Putamen (tissue), 1 donor: ENCODE results near the gene PALD1.

Experiments
- DNase-seq: peaks from one replicate; pipeline ENCODE4 v3.0.0-alpha.2; 2016; ENCODE audit warnings: low spot score

PALD1 gene

DNA sequence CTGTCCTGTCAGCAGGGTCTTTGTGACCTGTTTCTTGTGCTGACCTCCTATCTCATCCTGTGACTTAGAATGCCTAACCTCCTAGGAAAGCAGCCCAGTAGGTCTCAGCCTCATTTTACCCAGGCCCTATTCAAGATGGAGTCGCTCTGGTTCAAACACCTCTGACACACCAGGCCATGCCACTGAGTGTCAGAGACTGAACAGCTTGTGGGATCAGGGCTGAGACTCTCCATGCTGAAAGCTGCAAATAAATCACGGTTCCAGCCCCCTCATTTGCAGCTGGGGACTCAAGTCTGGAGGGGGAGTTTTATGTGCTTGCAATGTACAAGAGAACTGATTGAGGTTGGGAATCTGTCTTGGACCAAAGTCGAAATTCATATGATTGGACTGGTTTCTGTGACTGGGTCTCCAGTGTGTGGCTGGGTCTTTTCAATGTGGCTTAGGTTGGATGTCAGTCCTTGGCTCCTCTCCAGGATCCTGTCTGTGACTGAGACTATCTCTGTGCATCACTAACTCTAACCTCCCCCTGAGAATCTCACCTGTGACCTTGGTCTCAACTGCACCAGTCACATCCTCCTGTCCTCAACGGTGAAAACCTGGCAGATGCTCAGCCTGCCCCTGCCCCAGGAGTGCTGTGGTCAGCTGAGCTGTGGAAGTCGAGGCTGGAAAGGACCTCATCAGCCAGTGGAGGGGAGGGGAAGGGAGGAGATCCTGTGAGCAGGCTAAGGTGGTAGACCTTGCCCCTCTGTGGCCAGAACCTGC, 112.3 kb downstream of the PALD1 start:
- no peak for DNase-seq

DNA sequence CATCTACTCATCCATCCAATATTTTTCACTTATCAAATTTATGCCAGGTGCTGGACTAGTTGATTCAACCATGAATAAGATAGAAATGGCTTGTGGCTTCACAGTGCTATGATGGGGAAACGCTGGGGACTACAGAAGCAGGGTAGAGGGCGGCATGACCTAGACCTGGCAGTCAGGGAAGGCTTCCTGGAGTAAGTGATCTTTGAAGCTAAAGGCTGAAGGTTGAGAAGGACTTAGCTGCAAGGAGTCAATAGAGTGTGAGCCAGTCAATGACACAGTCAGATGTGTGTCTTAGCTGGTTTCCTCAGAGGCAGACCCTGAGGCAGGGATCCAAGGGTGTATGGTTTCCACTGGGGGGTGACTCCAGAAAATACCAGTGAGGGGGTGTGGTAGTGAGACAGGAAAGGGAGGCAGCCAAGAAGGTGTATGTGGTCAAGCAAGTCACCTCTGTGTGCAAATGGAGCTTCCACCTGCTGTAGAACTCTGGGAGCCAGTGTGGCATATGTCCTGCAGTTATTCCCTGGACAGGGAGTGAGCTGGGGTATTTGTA, 113.7 kb downstream of the PALD1 start:
- no peak for DNase-seq

DNA sequence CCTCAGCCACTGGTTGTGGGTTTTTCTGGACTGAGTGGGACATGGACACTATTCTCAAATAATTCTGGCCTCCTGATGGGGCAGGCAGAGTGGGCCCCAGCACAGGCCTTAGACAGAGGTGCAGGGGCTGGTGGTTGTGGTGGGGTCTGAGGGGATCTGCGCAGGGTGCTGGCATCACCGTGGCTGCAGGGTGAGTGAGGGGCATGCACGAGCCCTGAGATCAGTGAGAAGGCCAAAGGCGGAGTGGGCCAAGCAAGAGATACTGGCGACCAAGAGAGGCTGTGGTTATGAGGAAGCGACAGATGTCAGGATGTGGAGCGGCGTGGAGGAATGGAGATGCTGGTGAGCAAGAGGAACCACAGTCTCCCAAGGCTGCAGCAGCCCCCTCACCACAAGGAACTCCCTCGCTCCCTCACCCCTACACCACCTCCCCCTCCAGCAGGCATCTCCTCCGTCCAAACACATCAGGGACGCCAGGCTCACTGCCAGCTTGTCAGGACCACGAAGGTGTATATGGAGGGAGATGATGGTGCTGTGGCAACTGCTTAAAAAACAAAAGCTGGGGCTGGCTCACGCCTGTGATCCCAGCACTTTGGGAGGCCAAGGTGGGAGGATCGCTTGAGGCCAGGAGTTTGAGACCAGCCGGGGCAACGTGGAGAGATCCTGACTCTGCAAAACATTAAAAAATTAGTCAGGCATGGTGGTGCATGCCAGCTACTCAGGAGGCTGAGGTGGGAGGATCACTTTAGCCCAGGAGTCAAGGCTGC, 114.4 kb downstream of the PALD1 start:
- DNase-seq, result no peak

DNA sequence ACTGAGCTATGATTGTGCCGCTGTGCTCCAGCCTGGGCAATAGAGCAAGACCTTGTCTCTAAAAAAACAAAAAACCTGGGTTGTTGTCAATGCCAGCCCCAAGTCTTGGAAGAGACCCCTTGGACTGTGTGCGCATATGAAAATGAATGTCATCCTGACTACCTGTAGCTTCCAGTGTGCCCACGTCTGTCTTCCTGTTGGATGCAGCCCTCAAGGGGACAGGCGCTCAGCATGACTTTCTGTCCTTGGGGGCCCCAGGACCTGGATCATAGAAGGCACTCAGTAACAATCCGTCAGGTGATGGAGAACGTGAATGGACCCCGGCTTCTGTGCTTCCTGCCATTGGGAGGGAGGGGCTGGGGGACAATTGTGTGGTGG, 114.9 kb downstream of the PALD1 start:
- DNase-seq, result no peak

DNA sequence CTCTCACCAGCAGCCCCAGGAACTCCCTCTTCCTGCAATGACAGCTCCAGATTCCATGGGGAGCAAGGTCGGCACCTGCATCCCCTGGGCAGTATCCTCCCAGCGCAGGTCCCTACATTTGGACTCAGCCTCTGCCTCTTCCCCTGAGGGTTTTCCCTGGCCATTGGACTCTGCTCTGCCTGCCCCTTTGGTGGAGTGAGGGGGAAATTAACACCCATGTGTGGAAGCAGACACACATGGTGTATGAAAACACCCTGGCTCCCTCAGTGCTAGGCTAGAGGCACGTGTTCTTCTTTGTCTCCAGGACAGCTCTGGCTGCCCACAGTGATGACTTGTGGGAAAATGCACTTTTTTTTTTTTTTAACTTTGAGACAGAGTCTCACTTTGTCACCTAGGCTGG, 115.6 kb downstream of the PALD1 start:
- DNase-seq, result no peak

DNA sequence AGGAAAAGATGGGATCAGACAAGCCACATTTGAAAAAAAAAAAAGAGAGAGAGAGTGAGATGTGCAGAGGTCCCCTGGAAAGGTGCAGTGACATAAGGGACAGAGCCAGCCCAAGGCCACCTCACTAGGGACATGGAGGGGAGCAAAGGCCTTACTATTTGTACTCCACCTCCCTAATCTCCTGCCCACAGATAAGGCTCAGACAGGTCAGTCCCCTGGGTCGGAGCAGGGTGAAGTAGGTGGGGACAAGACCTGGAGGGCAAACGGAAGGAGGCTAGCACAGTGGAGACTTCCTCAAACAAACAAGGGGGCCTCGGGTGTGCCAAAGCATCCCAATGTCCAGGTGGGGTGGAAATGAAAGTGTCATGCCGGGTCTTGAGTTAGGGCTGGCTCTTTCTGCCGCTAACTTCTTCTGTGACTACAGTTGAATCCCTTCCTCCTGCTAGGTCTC, 117.0 kb downstream of the PALD1 start:
- DNase-seq, result no peak

DNA sequence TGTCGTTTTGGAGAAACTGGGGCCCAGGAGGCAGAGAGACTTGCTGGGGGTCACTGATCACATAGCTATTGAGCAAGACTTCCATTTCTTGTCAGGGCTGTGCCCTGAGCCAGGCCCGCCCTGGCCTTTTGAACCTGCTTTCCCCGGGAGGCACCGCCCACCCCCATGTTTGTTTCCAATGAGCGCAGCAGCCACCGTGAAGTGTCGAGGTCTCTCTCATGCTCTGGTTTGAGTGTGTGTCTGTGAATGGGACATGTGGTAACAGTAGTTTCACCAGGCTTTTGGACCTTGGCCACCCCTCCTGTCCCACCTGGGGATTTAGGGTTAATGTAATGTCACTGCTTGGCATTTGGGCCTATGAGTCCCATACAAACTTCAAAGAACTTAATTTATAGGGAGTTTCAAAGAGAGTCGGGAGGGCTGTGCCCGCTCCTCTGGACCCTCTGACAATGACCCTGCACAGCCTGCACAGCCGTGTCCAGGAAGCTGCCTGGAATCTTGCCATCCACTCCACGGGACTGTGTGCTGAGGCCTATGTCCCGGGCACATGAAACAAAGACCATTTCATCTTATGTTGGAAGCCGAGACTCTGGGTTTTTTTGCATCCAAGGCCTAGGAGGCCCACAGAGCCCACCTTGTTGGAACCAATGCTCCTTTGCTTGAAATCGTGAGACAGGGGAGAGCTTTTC, 117.7 kb downstream of the PALD1 start:
- DNase-seq, result peak; percentile 35

DNA sequence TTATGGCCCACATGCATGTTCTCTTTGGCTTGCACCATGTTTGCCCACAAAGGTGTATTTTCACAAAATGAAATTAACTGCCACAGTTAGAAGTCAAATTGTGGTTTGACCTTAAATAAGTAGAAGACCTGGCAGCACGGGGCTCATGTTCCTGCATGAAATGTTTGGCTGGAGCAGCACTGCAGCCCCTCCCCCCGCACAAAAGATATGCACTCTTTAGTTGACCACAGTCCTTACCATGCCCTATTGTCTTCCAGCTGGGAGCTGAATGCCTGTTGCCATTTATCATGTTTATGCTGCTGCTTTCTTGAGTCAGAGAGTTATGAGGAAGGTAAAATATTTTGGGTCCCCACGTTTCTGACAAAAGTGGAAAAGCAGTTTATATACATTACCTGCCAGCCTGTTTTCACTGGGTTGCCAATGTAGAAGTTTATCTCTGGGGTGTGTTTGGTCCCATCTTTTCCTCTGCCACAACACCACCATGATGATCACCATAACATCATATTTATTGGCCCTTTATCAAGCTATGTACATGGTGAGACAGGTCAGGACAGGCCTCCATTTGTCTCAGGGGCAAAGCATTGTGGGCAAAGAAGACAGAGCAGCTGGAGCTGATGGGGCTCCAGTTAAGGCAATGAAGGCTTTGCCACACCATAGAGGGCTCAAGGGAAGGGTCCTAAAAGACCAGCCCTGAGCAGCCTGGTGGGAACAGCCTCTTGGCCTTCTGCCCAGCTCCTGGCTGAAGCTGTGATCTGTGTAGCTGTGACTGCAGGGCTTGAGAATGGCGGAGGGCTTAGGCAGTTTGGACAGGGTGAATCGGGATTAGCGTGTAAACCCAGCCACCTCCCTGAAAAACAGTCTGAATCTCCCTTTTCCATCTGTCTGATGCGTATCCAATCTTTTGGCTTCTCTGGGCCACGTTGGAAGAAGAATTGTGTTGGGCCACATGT, 118.6 kb downstream of the PALD1 start:
- DNase-seq, result no peak

DNA sequence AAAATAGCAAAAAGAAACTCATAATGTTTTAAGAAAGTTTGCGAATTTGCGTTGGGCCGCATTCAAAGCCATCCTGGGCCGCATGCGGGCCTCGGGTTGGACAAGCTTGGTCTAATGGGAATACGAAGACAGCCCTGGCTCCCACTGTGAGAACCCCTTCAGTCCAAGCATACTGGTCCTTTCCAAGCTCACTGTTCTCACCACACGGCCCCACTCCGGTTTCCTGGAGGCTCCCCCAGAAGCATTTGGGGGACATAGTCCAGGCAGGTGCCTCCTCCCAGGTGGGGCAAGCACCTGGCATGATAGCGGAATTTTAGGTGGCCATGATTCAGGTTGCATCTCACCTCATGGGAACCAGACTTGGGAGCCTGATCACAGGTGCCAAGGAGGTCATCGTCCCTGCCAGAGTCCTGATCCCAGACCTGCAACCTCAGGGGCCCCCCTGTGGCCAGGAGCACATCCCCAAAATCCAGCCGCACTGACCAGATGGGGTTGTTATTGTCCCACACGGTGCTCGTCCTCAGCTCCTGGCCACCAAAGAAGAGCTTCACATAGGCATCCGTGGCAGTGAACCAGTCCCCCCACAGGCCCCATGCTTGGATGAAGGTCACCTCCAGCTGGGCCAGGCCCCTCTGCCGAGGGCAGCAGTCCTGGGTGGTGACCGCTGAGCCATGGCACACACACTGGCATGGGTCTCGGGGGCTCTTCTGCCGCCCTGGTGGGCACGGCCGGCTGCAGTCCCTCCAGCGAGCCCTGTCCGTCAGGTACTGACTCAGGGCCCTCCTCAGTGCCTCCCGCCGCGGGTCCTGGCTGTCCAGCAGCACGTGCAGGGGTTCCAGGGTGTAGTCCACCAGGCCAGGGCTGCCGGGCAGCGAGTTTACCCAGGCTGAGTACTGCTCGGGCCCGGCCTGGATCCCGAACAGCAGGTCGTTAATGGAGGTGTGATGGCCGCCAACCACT, 119.6 kb downstream of the PALD1 start:
- no peak for DNase-seq

DNA sequence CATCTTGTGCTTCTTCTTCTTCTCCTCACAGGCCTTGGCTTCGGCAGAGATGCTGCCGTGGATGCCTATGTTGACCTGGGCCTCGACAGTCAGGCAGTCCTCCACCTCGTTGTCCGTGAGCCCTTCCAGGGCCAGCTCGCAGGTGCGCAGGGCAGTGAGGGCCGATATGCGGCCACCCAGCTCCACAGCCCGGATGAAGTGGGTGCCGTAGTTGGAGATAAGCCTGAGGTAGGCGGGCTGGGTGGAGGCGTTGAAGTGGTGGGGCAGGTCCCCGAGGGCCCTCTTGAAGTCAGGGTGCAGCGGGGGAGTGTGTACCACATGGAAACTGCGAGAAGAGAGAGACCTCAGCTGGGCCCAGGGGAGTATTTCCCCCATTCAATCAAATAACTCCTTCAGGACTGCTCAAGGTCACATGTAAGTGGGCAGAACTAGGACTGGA, 120.3 kb downstream of the PALD1 start:
- no peak for DNase-seq

DNA sequence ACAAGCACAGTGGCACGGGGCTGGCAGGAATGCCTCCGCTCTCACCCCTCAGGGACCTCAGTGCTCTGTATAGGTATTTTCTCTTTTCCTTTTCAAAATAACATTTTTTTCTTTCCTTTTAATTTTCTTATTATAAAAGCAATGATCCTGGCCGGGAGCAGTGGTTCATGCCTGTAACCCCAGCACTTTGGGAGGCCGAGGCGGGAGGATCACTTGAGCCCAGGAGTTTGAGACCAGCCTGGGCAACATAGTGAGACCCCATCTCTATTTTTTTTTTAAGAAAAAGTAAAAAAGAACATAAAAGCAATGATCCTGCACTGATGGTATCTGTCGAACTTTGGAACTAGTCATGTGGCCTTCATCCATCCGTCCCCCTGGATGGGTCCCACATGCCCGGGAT, 120.8 kb downstream of the PALD1 start:
- DNase-seq, result no peak

DNA sequence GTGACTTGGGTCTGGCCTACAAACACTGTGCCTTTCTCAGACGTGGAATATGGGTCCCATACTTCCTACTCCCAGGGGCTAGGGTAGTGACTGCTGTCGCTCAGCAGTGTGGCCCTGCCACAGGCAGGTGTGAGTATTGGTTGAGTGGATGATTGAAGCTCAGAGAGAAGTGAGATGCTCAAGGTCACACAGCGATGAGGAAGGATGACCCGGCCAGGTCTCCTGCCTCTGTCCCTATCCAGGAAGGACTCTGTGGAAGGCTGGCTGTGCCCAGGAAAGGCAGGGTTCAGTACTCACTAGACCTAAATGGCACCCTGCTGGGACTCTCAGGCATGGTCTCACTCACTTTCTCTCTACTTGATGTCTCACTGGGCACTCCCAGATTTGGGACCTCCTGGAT, 121.2 kb downstream of the PALD1 start:
- no peak for DNase-seq

DNA sequence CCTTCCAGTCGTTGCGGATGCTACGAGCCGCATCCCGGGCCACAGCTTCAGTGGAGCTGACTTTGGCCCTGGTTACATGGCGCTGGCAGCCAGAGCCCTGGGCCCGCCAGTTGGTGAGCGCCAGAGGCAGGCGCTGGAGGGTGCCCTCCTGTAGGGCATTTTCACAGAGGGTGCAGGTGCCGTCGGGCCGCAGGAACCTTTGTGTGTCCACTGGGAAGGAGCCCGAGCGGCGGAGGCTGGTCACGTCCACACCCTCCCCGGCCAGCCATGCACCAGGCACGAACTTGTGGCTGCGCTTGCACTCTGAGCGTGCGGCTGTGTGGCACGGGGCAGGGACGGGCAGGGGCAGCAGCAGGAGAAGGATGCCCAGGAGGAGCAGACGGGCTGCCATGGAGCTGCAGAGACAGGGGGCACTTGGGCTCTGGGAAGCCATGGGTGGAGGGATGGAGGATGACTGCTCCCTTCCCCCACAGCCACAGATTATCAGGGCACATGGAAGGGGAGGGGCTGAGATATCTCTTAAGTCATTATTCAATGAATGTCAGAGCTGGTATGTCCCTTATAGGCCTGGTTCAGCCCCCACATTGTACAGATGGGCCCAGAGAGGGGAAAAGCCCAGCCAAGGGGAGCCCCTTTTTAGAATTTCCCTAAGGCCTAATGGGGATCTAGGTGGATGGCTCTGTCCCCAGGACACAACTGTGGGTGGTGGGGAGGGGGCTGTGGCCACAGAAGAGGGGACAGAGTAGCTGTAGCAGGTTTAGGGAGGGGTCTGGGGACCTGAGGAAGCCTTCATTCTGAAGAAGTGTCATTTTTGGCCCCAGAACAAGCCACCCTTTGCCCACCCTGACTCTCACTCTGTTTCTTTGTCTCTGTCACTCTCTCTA, 122.2 kb downstream of the PALD1 start:
- DNase-seq, result no peak

DNA sequence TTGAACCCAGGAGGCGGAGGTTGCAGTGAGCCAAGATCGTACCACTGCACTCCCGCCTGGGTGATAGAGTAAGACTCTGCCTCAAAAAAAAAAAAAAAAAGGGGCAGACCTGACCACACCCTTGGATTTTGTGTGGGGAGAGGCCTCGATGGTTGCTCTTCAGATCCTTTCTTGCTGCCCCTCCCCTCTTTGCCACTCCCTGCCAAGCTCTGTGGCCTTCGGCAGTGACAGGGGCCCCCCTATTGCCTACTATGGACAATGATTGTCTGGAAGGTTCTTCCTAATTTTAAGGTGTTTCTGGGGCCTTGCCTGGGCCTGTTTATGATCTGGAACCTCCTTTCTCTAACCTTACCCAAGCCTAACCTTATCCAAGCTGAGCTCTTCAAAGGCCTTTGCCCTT, 123.2 kb downstream of the PALD1 start:
- DNase-seq, result no peak

DNA sequence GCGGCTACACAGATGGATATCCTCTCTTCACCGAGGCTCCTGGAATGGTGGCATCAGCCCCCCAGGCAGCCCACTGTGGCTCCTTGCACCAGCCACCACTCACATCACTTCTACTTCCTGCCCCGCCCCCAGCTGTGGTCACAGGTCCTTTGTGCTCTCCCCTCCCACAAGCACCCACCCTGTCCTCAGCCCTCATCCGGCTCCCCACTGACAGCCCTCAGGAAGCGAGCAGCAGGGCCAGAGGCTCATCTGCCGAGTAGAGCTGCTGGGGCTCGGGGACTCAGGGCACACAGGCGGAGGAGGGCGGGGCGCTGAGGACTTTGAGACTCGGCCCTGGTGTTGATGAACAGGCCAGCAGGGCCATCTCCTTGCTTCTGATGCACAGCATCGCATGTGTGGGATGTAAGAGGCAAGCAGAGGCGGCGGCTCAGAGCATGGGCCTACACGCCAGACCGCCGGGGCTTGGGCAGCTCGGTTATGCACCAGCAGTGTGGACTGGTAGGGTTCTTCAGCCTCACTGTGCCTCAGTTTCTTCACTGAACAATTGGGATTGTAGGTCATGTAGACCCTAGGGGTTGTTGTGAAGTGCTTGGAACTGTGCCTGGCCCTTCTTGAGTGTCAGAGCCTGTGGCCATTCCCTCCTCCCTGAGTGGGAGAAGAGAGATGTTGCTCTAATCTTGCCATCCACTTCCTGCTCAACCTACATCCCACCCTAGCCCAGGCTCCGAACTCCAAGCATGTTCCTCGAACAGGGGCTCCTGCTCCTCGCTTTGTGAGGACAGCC, 124.3 kb downstream of the PALD1 start, which contains the start of gene PRF1:
Gene PRF1 (minus strand): TSS at position 77 of the 784 bp plus-strand sequence. CDS start 1,839 bp downstream, outside the sequence.
- DNase-seq, result no peak

DNA sequence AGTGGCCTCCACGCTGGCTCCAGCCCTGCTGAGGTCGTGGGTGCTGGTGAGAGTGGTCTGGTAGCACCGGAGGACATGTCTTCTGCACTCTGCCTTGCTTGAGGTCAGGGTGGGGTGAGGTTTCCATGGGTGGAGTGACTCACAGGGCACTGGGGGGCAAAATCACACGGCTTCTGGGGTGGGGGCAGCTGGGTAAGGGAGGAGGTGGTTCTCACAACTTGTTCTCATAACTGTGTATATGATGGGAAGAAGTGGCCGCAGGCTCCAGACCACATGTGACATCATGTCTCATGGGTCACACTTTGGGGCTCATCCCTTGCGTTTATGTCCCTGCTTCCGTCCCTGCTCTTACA, 124.9 kb downstream of the PALD1 start:
- DNase-seq, result no peak

DNA sequence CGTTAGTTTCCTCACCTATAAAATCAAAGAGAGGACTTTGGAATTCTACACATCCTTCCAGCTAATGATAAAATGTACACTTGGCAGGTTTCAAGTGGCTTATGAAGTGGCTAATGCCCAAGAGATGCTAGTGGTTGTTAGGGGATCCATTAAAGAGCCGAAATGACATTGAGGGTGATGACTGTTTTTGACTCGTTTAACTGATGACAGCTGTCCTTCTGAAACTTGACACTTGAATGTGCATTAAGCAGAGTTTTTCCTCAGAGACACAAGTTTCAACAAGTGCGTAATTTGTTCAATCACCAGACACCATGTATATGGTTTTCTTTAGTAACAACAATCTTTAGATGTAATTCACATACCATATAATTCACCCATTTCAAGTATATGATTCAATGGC, 125.5 kb downstream of the PALD1 start:
- DNase-seq, result no peak

DNA sequence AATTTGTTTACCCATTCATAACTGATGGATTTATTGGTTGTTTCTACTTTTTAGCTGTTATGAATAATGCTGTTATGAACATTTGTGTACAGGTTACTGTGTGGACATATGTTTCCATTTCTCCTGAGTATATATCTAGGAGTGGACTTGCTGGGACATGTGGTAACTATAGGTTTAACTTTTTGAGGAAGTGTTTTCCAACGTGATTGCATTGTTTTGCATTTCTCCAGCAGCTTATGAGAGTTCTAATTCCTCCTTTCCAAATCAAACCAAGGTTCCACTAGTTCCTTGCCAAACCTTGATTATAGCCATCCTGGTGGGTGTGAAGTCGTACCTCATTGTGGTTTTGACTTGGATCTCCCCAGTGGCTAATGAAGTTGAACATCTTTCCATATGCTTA, 126.6 kb downstream of the PALD1 start:
- no peak for DNase-seq
